ENCODE measurements around the gene DCAF10. TPM values are rescaled to one million over a fixed set of nuclear protein-coding genes. Genes with fewer than 3 reads are reported as not detected.
"Not testable (repeated sequence)": the region's sequence is repeated elsewhere in the genome, so short reads cannot be mapped to it uniquely, and the experiment has no call there.

Gene DCAF10
- total RNA-seq, 1 donor = 24.2 TPM

GRCh38 chr9:37792122-37792521 lies 8.5 kb upstream of the DCAF10 start:
- no peak for DNase-seq (ENCODE audit: low read depth)
- TF ChIP-seq CTCF (IDR thresholded peaks at IDR 0.05; ENCODE audit: insufficient read depth, low read depth, low read length) = no peak

GRCh38 chr9:37796232-37796631 lies 4.4 kb upstream of the DCAF10 start:
- DNase-seq (ENCODE audit: low read depth) = no peak
- H3K4me3 ChIP-seq (ENCODE audit: low read depth, low read length) = no peak overlapping the region
- TF ChIP-seq CTCF (IDR thresholded peaks at IDR 0.05; ENCODE audit: insufficient read depth, low read depth, low read length) = no peak

More at GRCh38 chr9:37792122-37792521, 8.5 kb upstream of the DCAF10 start:
- H3K4me3 ChIP-seq (ENCODE audit: low read depth, low read length) = no peak overlapping the region

- DNase-seq (ENCODE audit: low read depth) = no peak
- H3K4me3 ChIP-seq (ENCODE audit: low read depth, low read length) = no peak overlapping the region
- no peak for TF ChIP-seq CTCF (IDR thresholded peaks at IDR 0.05; ENCODE audit: insufficient read depth, low read depth, low read length)
Measured at GRCh38 chr9:37798677-37799076, 1.9 kb upstream of the DCAF10 start.

GRCh38 chr9:37801287-37801850 lies 772 bp downstream of the DCAF10 start:
- peak overlapping the region; percentile 95 for H3K4me3 ChIP-seq (ENCODE audit: low read depth, low read length)
- no peak for TF ChIP-seq CTCF (IDR thresholded peaks at IDR 0.05; ENCODE audit: insufficient read depth, low read depth, low read length)
- peak; percentile 34 for DNase-seq (ENCODE audit: low read depth)

GRCh38 chr9:37801959-37802711 lies 1.5 kb downstream of the DCAF10 start:
- DNase-seq (ENCODE audit: low read depth) = no peak
- peak overlapping the region; percentile 95 for H3K4me3 ChIP-seq (ENCODE audit: low read depth, low read length)
- no peak for TF ChIP-seq CTCF (IDR thresholded peaks at IDR 0.05; ENCODE audit: insufficient read depth, low read depth, low read length)

- no peak for TF ChIP-seq CTCF (IDR thresholded peaks at IDR 0.05; ENCODE audit: insufficient read depth, low read depth, low read length)
- H3K4me3 ChIP-seq (ENCODE audit: low read depth, low read length) = no peak overlapping the region
- DNase-seq (ENCODE audit: low read depth) = no peak
Measured at GRCh38 chr9:37806271-37806670, 5.7 kb downstream of the DCAF10 start.

- not testable (repeated sequence) for DNase-seq (ENCODE audit: low read depth); H3K4me3 ChIP-seq (ENCODE audit: low read depth, low read length)
Measured at GRCh38 chr9:37809676-37810075, 9.1 kb downstream of the DCAF10 start.

All from fibroblast of villous mesenchyme (primary cell).